GM23338 (cell line): ENCODE measurements around the gene HTR1E. TPM values are rescaled to one million over a fixed set of nuclear protein-coding genes. Genes with fewer than 3 reads are reported as not detected.
"Not testable (repeated sequence)": the region's sequence is repeated elsewhere in the genome, so short reads cannot be mapped to it uniquely, and the experiment has no call there.

Source experiments
- ATAC-seq: fragments of 200-7000 bp; cut with Tn5 transposase; 3 replicates; pipeline ENCODE4 v1.9.1; 2020
- DNase-seq: peaks from one replicate; pipeline ENCODE4 v3.0.0-alpha.2; 2015; ENCODE audit warnings: low spot score
- H2AFZ ChIP-seq: fragments of 200-600 bp; sonication (generic); 2 replicates; pipeline ENCODE4 v1.8.0; 2016; ENCODE audit warnings: antibody characterized with exemption, mild to moderate bottlenecking, moderate library complexity
- H3F3A ChIP-seq: fragments of 200-600 bp; sonication (generic); replicated peaks from 2 replicates; pipeline ENCODE4 v1.8.0; 2017; ENCODE audit warnings: antibody characterized with exemption, mixed run types, low read depth
- H3K27ac ChIP-seq: fragments of 200-600 bp; sonication (generic); 2 replicates; pipeline ENCODE4 v1.6.1; 2016; ENCODE audit warnings: low read depth
- H3K27me3 ChIP-seq: fragments of 200-600 bp; sonication (generic); 2 replicates; pipeline ENCODE4 v1.8.0; 2016; ENCODE audit warnings: mild to moderate bottlenecking, mixed run types, moderate library complexity; ENCODE audit not compliant: insufficient read depth
- H3K36me3 ChIP-seq: fragments of 200-600 bp; sonication (generic); 2 replicates; pipeline ENCODE4 v1.8.0; 2016; ENCODE audit warnings: mild to moderate bottlenecking; ENCODE audit not compliant: insufficient read depth
- H3K4me1 ChIP-seq: fragments of 200-600 bp; sonication (generic); 2 replicates; pipeline ENCODE4 v1.8.0; 2016; ENCODE audit warnings: mild to moderate bottlenecking, moderate library complexity; ENCODE audit not compliant: insufficient read depth
- H3K4me2 ChIP-seq: fragments of 200-600 bp; sonication (generic); 2 replicates; pipeline ENCODE4 v1.7.1; 2017; ENCODE audit warnings: mixed run types
- H3K4me3 ChIP-seq: fragments of 200-600 bp; sonication (generic); 2 replicates; pipeline ENCODE4 v1.6.1; 2016; ENCODE audit warnings: mixed run types
- H3K79me2 ChIP-seq: fragments of 200-600 bp; sonication (generic); replicated peaks from 2 replicates; pipeline ENCODE4 v1.8.0; 2017; ENCODE audit warnings: mild to moderate bottlenecking; ENCODE audit not compliant: insufficient read depth
- H3K9me2 ChIP-seq: fragments of 200-600 bp; sonication (generic); 2 replicates; pipeline ENCODE4 v1.8.0; 2017; ENCODE audit not compliant: insufficient read depth
- H4K20me1 ChIP-seq: fragments of 200-600 bp; sonication (generic); replicated peaks from 2 replicates; pipeline ENCODE4 v1.8.0; 2017; ENCODE audit warnings: mild to moderate bottlenecking; ENCODE audit not compliant: insufficient read depth
- H3K27ac Mint-ChIP-seq: 2 replicates; pipeline ENCODE4 v1.8.0; 2020; ENCODE audit warnings: inconsistent platforms, mild to moderate bottlenecking, moderate library complexity, mixed read lengths
- H3K27me3 Mint-ChIP-seq: 3 replicates; pipeline ENCODE4 v1.8.0; 2022; ENCODE audit warnings: low read depth, mild to moderate bottlenecking, moderate library complexity, mixed read lengths, inconsistent platforms; ENCODE audit not compliant: insufficient read depth, poor library complexity
- H3K36me3 Mint-ChIP-seq: 3 replicates; pipeline ENCODE4 v1.8.0; 2021; ENCODE audit warnings: low read depth, mild to moderate bottlenecking, inconsistent platforms, moderate library complexity, mixed read lengths
- H3K4me1 Mint-ChIP-seq: 3 replicates; pipeline ENCODE4 v1.8.0; 2020; ENCODE audit warnings: mild to moderate bottlenecking, inconsistent platforms, mixed read lengths
- H3K4me3 Mint-ChIP-seq: 3 replicates; pipeline ENCODE4 v1.8.0; 2021; ENCODE audit warnings: moderate library complexity, mild to moderate bottlenecking, inconsistent platforms, mixed read lengths
- H3K9me3 Mint-ChIP-seq: 3 replicates; pipeline ENCODE4 v1.8.0; 2020; ENCODE audit warnings: moderate library complexity, mild to moderate bottlenecking, inconsistent platforms, mixed read lengths
- CREB1 ChIP-seq: fragments of 250-450 bp; sonication (Bioruptor Pico); IDR thresholded peaks from 2 replicates; pipeline ENCODE4 v1.5.0; 2020; ENCODE audit warnings: low read depth, mild to moderate bottlenecking, moderate library complexity
- CTCF ChIP-seq, 2 experiments: fragments of 200-600 bp in 1 of 2; sonication (generic) in 1 of 2; conservative IDR thresholded peaks; 2 replicates each; pipeline versions ENCODE4 v1.5.1 to v1.6.1; 2016 to 2017; ENCODE audit warnings: antibody characterized with exemption in 2 of 2, low read depth in 2 of 2, mild to moderate bottlenecking in 2 of 2, moderate library complexity in 1 of 2
- EZH2 ChIP-seq: fragments of 200-600 bp; sonication (generic); IDR thresholded peaks from one replicate; pipeline ENCODE4 v1.8.0; 2017; ENCODE audit warnings: antibody characterized with exemption, mild to moderate bottlenecking, low read depth; ENCODE audit not compliant: unreplicated experiment
- EZH2phosphoT487 ChIP-seq: fragments of 200-600 bp; sonication (generic); IDR thresholded peaks from one replicate; pipeline ENCODE4 v1.8.1; 2018; ENCODE audit warnings: antibody characterized with exemption; ENCODE audit not compliant: unreplicated experiment
- JUNB ChIP-seq: IDR thresholded peaks from one replicate; pipeline ENCODE4 v1.6.1; 2016; ENCODE audit warnings: antibody characterized with exemption; ENCODE audit not compliant: unreplicated experiment
- NANOG ChIP-seq: IDR thresholded peaks from 2 replicates; pipeline ENCODE4 v1.6.1; 2016; ENCODE audit warnings: antibody characterized with exemption, borderline replicate concordance
- POLR2AphosphoS5 ChIP-seq: IDR thresholded peaks from 2 replicates; pipeline ENCODE4 v1.6.1; 2016; ENCODE audit warnings: antibody characterized with exemption, low read depth
- REST ChIP-seq: IDR thresholded peaks from one replicate; pipeline ENCODE4 v1.6.1; 2018; ENCODE audit warnings: antibody characterized with exemption; ENCODE audit not compliant: unreplicated experiment
- STAT1 ChIP-seq: IDR thresholded peaks from one replicate; pipeline ENCODE4 v1.6.1; 2016; ENCODE audit warnings: antibody characterized with exemption; ENCODE audit not compliant: unreplicated experiment
- ZNF114 ChIP-seq: fragments of 250-450 bp; sonication (Bioruptor Pico); IDR thresholded peaks from 2 replicates; pipeline ENCODE4 v1.5.0; 2020; ENCODE audit warnings: mild to moderate bottlenecking, moderate library complexity
- ZNF331 ChIP-seq: fragments of 250-450 bp; sonication (Bioruptor Pico); IDR thresholded peaks from 2 replicates; pipeline ENCODE4 v1.5.0; 2020; ENCODE audit warnings: low read depth, mild to moderate bottlenecking, moderate library complexity
- polyA plus RNA-seq: library from polyadenylated mRNA; unstranded; fragments of >200 nt; fragmentation: Nextera tagmentation; extraction: Ambion mirVana; gene quantifications from 2 replicates; pipeline ENCODE4 v1.2.1, GENCODE V29; 2016
- total RNA-seq: library from RNA; depleted of rRNA; stranded (reverse); fragments of >200 nt; shearing (Covaris generic); gene quantifications from 2 replicates; pipeline ENCODE4 v1.2.3, GENCODE V29; 2014

HTR1E gene
- total and polyA plus RNA-seq, 2 experiments from 2014 or later = not detected

- not testable (repeated sequence) for H3K4me2 ChIP-seq, H3K79me2 ChIP-seq, H4K20me1 ChIP-seq, ATAC-seq, H3K36me3 ChIP-seq, H3K4me1 Mint-ChIP-seq, H3K9me2 ChIP-seq, H3F3A ChIP-seq, H3K9me3 Mint-ChIP-seq, H2AFZ ChIP-seq, H3K27me3 ChIP-seq, H3K4me1 ChIP-seq, H3K27ac Mint-ChIP-seq, H3K36me3 Mint-ChIP-seq, DNase-seq, H3K4me3 Mint-ChIP-seq, H3K27me3 Mint-ChIP-seq, H3K27ac ChIP-seq, H3K4me3 ChIP-seq
Observed at GRCh38 chr6:86927859-86928258, 9.5 kb upstream of the HTR1E start.

- Mint-ChIP-seq H3K27ac (no peak overlapping the region), H3K27me3 (peaks cover 22% of the 10 kb centered on the region), H3K4me3 (no peak overlapping the region), H3K36me3 (no peaks in the 10 kb centered on the region), H3K4me1 (peaks cover 7% of the 10 kb centered on the region; the same call in 2 of the 3 replicates), H3K9me3 (no peaks in the 10 kb centered on the region)
- no peaks in the 10 kb centered on the region for H3K36me3 ChIP-seq
- no peak overlapping the region for H3K27ac ChIP-seq
- no peak overlapping the region for H2AFZ ChIP-seq
- H3K27me3 ChIP-seq = peaks cover 29% of the 10 kb centered on the region
- H3K79me2 ChIP-seq = no peaks in the 10 kb centered on the region
- no peak overlapping the region for H3K4me2 ChIP-seq
- DNase-seq = no peak
- no peaks in the 10 kb centered on the region for H4K20me1 ChIP-seq
- H3K4me3 ChIP-seq = no peak overlapping the region
- ATAC-seq = no peak
- H3F3A ChIP-seq = no peaks in the 10 kb centered on the region
- H3K9me2 ChIP-seq = no peaks in the 10 kb centered on the region
- TF ChIP-seq ZNF114 (CRISPR knock-in tag) (no peak), CREB1 (CRISPR knock-in tag) (no peak), ZNF331 (CRISPR knock-in tag) (no peak), STAT1 (no peak), NANOG (no peak), EZH2phosphoT487 (no peak), REST (no peak), JUNB (no peak), POLR2AphosphoS5 (no peak), EZH2 (no peak), CTCF (conservative IDR thresholded peaks at IDR 0.05; ENCODE audit: low read depth in 2 of 2) (no peak)
- no peaks in the 10 kb centered on the region; the same call in 1 of the 2 replicates for H3K4me1 ChIP-seq
Observed at GRCh38 chr6:86934365-86934764, 3.0 kb upstream of the HTR1E start.
